ENCODE results near the gene ASGR2. TPM values are rescaled to one million over a fixed set of nuclear protein-coding genes. Genes with fewer than 3 reads are reported as not detected.

The ASGR2 gene
- polyA plus RNA-seq, 1 donor from 2014 or later: not detected

DNA sequence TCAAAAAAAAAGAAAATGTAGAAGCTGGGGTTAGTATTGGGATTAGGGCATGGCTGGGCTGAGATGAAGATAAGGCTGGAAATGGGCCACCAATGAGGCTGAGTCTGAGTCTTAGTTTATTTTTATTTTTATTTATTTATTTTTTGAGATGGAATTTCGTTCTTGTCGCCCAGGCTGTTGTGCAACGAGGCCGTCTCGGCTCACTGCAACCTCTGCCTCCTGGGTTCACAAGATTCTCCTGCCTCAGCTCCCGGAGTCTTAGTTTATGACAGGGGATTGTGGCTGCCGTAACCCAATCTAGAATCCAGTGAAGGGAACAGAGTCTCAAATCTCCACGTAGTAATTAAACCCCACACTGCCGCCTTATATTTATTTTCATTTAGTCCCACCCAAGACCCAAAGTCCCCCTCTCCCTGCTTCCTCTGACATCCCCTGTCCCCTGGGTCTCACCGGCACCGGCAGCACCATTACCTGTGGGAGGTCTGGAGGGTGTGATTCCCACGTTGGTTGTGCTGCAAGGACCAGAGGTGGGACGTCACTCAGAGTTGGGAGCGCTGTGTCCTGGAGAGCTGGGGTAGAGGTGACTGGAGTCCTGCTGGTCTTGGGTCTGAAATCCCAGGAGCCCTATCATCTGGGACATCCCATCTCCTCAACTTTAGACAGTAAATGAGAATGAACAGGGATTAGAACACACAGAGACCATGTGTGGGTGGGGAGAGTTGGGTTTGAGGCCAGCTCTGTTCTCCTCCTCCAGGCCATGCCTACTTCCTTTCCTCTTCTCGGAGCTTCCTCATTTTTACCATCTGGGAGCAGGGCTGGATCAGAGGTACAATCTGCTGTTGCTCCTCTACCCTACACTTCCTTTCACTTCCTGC, 34.8 kb downstream of the ASGR2 start, which contains the start of gene CLEC10A:
CLEC10A (minus strand) TSS at position 671 of the 875 bp plus-strand sequence. CDS start 1,439 bp downstream, outside the sequence.
- Histone ChIP-seq H3K4me2 (ENCODE audit: low read length) (no peak within 1 kb of the TSS), H3F3A (ENCODE audit: insufficient read depth, low read length, poor library complexity, severe bottlenecking) (no peaks in the 10 kb centered on the region), H3K36me3 (ENCODE audit: insufficient read depth, low read length) (no peaks in the 10 kb centered on the region), H3K79me2 (replicated peaks; ENCODE audit: insufficient read depth, low read length) (no peaks in the 10 kb centered on the region), H3K9me2 (ENCODE audit: insufficient read depth, low read length) (no peaks in the 10 kb centered on the region), H3K9ac (ENCODE audit: low read length) (no peak within 1 kb of the TSS), H3K9me3 (ENCODE audit: low read length) (no peaks in the 10 kb centered on the region), H4K20me1 (ENCODE audit: insufficient read depth) (no peaks in the 10 kb centered on the region), H3K27me3 (ENCODE audit: insufficient read depth, low read depth, low read length) (no peaks in the 10 kb centered on the region), H2AFZ (ENCODE audit: low read depth, low read length) (no peak within 1 kb of the TSS), H3K27ac (ENCODE audit: low read length) (no peak within 1 kb of the TSS), H3K4me3 (ENCODE audit: low read length) (no peak within 1 kb of the TSS)
- TF ChIP-seq EP300 (conservative IDR thresholded peaks at IDR 0.05; ENCODE audit: poor library complexity, severe bottlenecking) (no peak), MXI1 (conservative IDR thresholded peaks at IDR 0.05; ENCODE audit: poor library complexity, severe bottlenecking) (no peak), RAD21 (conservative IDR thresholded peaks at IDR 0.05) (no peak)
- TF ChIP-seq, protein P1, sequence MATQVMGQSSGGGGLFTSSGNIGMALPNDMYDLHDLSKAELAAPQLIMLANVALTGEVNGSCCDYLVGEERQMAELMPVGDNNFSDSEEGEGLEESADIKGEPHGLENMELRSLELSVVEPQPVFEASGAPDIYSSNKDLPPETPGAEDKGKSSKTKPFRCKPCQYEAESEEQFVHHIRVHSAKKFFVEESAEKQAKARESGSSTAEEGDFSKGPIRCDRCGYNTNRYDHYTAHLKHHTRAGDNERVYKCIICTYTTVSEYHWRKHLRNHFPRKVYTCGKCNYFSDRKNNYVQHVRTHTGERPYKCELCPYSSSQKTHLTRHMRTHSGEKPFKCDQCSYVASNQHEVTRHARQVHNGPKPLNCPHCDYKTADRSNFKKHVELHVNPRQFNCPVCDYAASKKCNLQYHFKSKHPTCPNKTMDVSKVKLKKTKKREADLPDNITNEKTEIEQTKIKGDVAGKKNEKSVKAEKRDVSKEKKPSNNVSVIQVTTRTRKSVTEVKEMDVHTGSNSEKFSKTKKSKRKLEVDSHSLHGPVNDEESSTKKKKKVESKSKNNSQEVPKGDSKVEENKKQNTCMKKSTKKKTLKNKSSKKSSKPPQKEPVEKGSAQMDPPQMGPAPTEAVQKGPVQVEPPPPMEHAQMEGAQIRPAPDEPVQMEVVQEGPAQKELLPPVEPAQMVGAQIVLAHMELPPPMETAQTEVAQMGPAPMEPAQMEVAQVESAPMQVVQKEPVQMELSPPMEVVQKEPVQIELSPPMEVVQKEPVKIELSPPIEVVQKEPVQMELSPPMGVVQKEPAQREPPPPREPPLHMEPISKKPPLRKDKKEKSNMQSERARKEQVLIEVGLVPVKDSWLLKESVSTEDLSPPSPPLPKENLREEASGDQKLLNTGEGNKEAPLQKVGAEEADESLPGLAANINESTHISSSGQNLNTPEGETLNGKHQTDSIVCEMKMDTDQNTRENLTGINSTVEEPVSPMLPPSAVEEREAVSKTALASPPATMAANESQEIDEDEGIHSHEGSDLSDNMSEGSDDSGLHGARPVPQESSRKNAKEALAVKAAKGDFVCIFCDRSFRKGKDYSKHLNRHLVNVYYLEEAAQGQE (IDR thresholded peaks at IDR 0.05; ENCODE audit: borderline replicate concordance): no peak

DNA sequence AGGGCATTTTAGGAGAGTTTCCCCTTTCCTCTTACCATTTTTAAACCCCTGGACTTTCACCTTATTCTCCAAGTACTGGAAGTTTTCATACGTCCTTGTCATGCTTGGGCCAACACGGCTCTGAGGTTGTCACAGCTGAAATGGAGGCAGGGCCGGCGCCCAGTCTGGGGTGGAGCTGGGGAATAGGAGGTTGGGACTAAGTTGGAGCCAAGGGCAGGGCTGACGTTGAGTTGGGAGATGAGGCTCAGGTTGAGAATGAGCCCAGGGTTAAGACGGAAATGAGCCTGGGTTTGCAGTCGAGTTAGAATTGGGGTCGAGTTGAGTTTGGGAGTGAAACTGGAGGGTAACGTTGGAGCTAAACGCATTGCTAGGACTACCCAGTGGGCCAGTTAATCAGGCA, 35.9 kb downstream of the ASGR2 start:
- Histone ChIP-seq H3K4me2 (ENCODE audit: low read length) (no peak overlapping the region), H3K9me2 (ENCODE audit: insufficient read depth, low read length) (no peaks in the 10 kb centered on the region), H3K27ac (ENCODE audit: low read length) (no peak overlapping the region), H3K9me3 (ENCODE audit: low read length) (no peaks in the 10 kb centered on the region), H3K36me3 (ENCODE audit: insufficient read depth, low read length) (no peaks in the 10 kb centered on the region), H2AFZ (ENCODE audit: low read depth, low read length) (no peak overlapping the region), H3K9ac (ENCODE audit: low read length) (no peak overlapping the region), H3F3A (ENCODE audit: insufficient read depth, low read length, poor library complexity, severe bottlenecking) (no peaks in the 10 kb centered on the region), H4K20me1 (ENCODE audit: insufficient read depth) (no peaks in the 10 kb centered on the region), H3K27me3 (ENCODE audit: insufficient read depth, low read depth, low read length) (no peaks in the 10 kb centered on the region), H3K79me2 (replicated peaks; ENCODE audit: insufficient read depth, low read length) (no peaks in the 10 kb centered on the region), H3K4me3 (ENCODE audit: low read length) (no peak overlapping the region)
- TF ChIP-seq SMC3 (conservative IDR thresholded peaks at IDR 0.05; ENCODE audit: poor library complexity) (no peak), POLR2AphosphoS5 (IDR thresholded peaks at IDR 0.05) (no peak), MXI1 (conservative IDR thresholded peaks at IDR 0.05; ENCODE audit: poor library complexity, severe bottlenecking) (no peak), TAF1 (IDR thresholded peaks at IDR 0.05; ENCODE audit: low read depth) (no peak)

DNA sequence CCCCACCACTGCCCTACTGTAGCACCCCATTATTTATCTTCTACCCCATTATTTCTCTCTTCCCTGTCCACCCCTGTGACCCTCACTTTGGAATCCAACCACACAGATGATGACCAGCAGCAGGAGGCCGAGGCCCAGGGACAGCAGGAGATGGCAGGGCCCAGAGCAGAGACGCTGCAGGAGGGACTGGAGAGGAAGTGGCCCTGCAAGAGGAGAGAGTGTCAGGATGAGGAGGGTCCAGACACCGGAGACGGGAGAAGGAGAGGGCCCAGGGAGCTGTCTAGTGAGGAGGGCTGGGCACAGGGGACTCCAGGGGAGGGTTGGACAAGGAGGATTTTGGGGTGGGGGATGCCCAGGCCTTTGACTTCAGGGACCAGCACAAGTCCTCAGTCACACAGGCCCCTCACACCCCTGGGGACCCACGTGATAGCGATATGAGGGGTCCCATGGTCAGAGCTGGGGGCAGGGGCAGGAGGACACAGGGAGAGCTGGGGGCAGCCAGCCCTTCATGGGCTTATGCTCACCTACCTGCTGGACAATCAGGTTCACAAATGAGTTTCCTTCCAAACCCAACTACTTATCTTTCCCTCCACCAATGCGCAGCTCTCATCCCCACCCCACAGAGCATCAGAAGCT, 36.6 kb downstream of the ASGR2 start:
- TF ChIP-seq EZH2 (IDR thresholded peaks at IDR 0.05; ENCODE audit: borderline replicate concordance, insufficient read depth, low read length, poor library complexity, severe bottlenecking): no peak
- no peak for TF ChIP-seq RAD21 (conservative IDR thresholded peaks at IDR 0.05)
- TF ChIP-seq SMC3 (conservative IDR thresholded peaks at IDR 0.05; ENCODE audit: poor library complexity): no peak
- TF ChIP-seq, protein P2, sequence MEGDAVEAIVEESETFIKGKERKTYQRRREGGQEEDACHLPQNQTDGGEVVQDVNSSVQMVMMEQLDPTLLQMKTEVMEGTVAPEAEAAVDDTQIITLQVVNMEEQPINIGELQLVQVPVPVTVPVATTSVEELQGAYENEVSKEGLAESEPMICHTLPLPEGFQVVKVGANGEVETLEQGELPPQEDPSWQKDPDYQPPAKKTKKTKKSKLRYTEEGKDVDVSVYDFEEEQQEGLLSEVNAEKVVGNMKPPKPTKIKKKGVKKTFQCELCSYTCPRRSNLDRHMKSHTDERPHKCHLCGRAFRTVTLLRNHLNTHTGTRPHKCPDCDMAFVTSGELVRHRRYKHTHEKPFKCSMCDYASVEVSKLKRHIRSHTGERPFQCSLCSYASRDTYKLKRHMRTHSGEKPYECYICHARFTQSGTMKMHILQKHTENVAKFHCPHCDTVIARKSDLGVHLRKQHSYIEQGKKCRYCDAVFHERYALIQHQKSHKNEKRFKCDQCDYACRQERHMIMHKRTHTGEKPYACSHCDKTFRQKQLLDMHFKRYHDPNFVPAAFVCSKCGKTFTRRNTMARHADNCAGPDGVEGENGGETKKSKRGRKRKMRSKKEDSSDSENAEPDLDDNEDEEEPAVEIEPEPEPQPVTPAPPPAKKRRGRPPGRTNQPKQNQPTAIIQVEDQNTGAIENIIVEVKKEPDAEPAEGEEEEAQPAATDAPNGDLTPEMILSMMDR (IDR thresholded peaks at IDR 0.05; ENCODE audit: poor library complexity, severe bottlenecking): no peak
- no peak for TF ChIP-seq EP300 (conservative IDR thresholded peaks at IDR 0.05; ENCODE audit: poor library complexity, severe bottlenecking)
- TF ChIP-seq, protein P1 (IDR thresholded peaks at IDR 0.05; ENCODE audit: borderline replicate concordance): no peak
- no peak for TF ChIP-seq POLR2AphosphoS5 (IDR thresholded peaks at IDR 0.05)
- no peak for TF ChIP-seq TAF1 (IDR thresholded peaks at IDR 0.05; ENCODE audit: low read depth)
- no peak for TF ChIP-seq MXI1 (conservative IDR thresholded peaks at IDR 0.05; ENCODE audit: poor library complexity, severe bottlenecking)
- no peaks in the 10 kb centered on the region for H3F3A ChIP-seq (ENCODE audit: insufficient read depth, low read length, poor library complexity, severe bottlenecking)
- no peaks in the 10 kb centered on the region for H3K36me3 ChIP-seq (ENCODE audit: insufficient read depth, low read length)
- H4K20me1 ChIP-seq (ENCODE audit: insufficient read depth): no peaks in the 10 kb centered on the region
- H3K27ac ChIP-seq (ENCODE audit: low read length): no peak overlapping the region
- no peaks in the 10 kb centered on the region for H3K79me2 ChIP-seq (replicated peaks; ENCODE audit: insufficient read depth, low read length)
- no peaks in the 10 kb centered on the region for H3K27me3 ChIP-seq (ENCODE audit: insufficient read depth, low read depth, low read length)
- no peaks in the 10 kb centered on the region for H3K9me3 ChIP-seq (ENCODE audit: low read length)
- no peak overlapping the region for H3K9ac ChIP-seq (ENCODE audit: low read length)
- no peak overlapping the region for H3K4me2 ChIP-seq (ENCODE audit: low read length)
- no peaks in the 10 kb centered on the region for H3K9me2 ChIP-seq (ENCODE audit: insufficient read depth, low read length)
- H2AFZ ChIP-seq (ENCODE audit: low read depth, low read length): no peak overlapping the region
- no peak overlapping the region for H3K4me3 ChIP-seq (ENCODE audit: low read length)
